IPS-18c (cell line): ENCODE data around the gene HPCA.

Experiments
- H3K4me3 ChIP-seq: 2 replicates; pipeline ENCODE4 v1.7.0; 2013; ENCODE audit warnings: low read depth, mild to moderate bottlenecking, low read length, moderate library complexity; ENCODE audit not compliant: insufficient read depth
- H3K9me3 ChIP-seq: one replicate; pipeline ENCODE4 v1.6.1; 2013; ENCODE audit warnings: mild to moderate bottlenecking, low read length, moderate library complexity; ENCODE audit not compliant: control insufficient read depth, insufficient read depth

The HPCA gene

GRCh38 chr1:32910319-32910718 is 24.0 kb downstream of the HPCA start:
- no peak overlapping the region for H3K4me3 ChIP-seq
- H3K9me3 ChIP-seq, result no peaks in the 10 kb centered on the region

GRCh38 chr1:32915766-32916706 is 29.7 kb downstream of the HPCA start:
- peaks cover 2% of the 10 kb centered on the region for H3K9me3 ChIP-seq
- no peak overlapping the region for H3K4me3 ChIP-seq

- Histone ChIP-seq H3K4me3 (no peak overlapping the region), H3K9me3 (peaks cover 2% of the 10 kb centered on the region)
These were observed 31.2 kb downstream of the HPCA start for GRCh38 chr1:32917521-32917920.

GRCh38 chr1:32918179-32918578 is 31.9 kb downstream of the HPCA start:
- no peak overlapping the region for H3K4me3 ChIP-seq
- H3K9me3 ChIP-seq, result peaks cover 2% of the 10 kb centered on the region

GRCh38 chr1:32919811-32920733 is 33.8 kb downstream of the HPCA start:
- Histone ChIP-seq H3K4me3 (no peak overlapping the region), H3K9me3 (peaks cover 2% of the 10 kb centered on the region)

GRCh38 chr1:32920833-32921232 is 34.5 kb downstream of the HPCA start:
- H3K9me3 ChIP-seq, result peaks cover 2% of the 10 kb centered on the region
- no peak overlapping the region for H3K4me3 ChIP-seq

- no peaks in the 10 kb centered on the region for H3K9me3 ChIP-seq
- H3K4me3 ChIP-seq, result peak overlapping the region; percentile 50
These were observed 38.6 kb downstream of the HPCA start for GRCh38 chr1:32924881-32925344.

GRCh38 chr1:32925403-32926162 is 39.3 kb downstream of the HPCA start:
- Histone ChIP-seq H3K4me3 (peak overlapping the region; percentile 50), H3K9me3 (no peaks in the 10 kb centered on the region)

GRCh38 chr1:32926562-32926961 is 40.3 kb downstream of the HPCA start:
- no peak overlapping the region; the same call in 1 of the 2 replicates for H3K4me3 ChIP-seq
- no peaks in the 10 kb centered on the region for H3K9me3 ChIP-seq

- Histone ChIP-seq H3K4me3 (no peak overlapping the region), H3K9me3 (no peaks in the 10 kb centered on the region)
These were observed 41.1 kb downstream of the HPCA start for GRCh38 chr1:32927441-32927840.

- H3K9me3 ChIP-seq, result no peaks in the 10 kb centered on the region
- H3K4me3 ChIP-seq, result no peak overlapping the region
These were observed 42.0 kb downstream of the HPCA start for GRCh38 chr1:32928285-32928684.

- Histone ChIP-seq H3K4me3 (no peak overlapping the region), H3K9me3 (no peaks in the 10 kb centered on the region)
These were observed 42.4 kb downstream of the HPCA start for GRCh38 chr1:32928715-32929114.

GRCh38 chr1:32929366-32929765 is 43.1 kb downstream of the HPCA start:
- Histone ChIP-seq H3K9me3 (no peaks in the 10 kb centered on the region), H3K4me3 (no peak overlapping the region)

GRCh38 chr1:32931760-32932159 is 45.5 kb downstream of the HPCA start:
- no peak overlapping the region for H3K4me3 ChIP-seq
- no peaks in the 10 kb centered on the region for H3K9me3 ChIP-seq

GRCh38 chr1:32933742-32934322 is 47.5 kb downstream of the HPCA start:
- Histone ChIP-seq H3K4me3 (no peak overlapping the region), H3K9me3 (no peaks in the 10 kb centered on the region)

- H3K9me3 ChIP-seq, result no peaks in the 10 kb centered on the region
These were observed 48.2 kb downstream of the HPCA start for GRCh38 chr1:32934535-32934934.

GRCh38 chr1:32937061-32937460 is 50.8 kb downstream of the HPCA start:
- Histone ChIP-seq H3K4me3 (no peak overlapping the region), H3K9me3 (no peaks in the 10 kb centered on the region)

More at GRCh38 chr1:32934535-32934934, 48.2 kb downstream of the HPCA start:
- no peak overlapping the region for H3K4me3 ChIP-seq
